Sigmoid colon (tissue), 7 donors: Measurements from ENCODE around the gene SNX11. TPM values are rescaled to one million over a fixed set of nuclear protein-coding genes. Genes with fewer than 3 reads are reported as not detected.

ENCODE experiments used
- DNase-seq: peaks from one replicate; pipeline ENCODE4 v3.0.0-alpha.2; 2019
- H3K27ac ChIP-seq, 4 donors: fragments of 200-600 bp; sonication (generic); one replicate each; pipeline ENCODE4 v1.5.1; 2016 to 2019; ENCODE audit warnings: mild to moderate bottlenecking in 1 of 4
- H3K27me3 ChIP-seq, 3 donors: fragments of 200-600 bp; sonication (generic); one replicate each; pipeline ENCODE4 v1.5.1; 2019; ENCODE audit warnings: mild to moderate bottlenecking in 1 of 3
- H3K36me3 ChIP-seq, 4 donors: fragments of 200-600 bp; sonication (generic); one replicate each; pipeline ENCODE4 v1.5.1; 2016 to 2019
- H3K4me1 ChIP-seq, 4 donors: fragments of 200-600 bp; sonication (generic); one replicate each; pipeline ENCODE4 v1.5.1; 2017 to 2019
- H3K4me3 ChIP-seq, 4 donors: fragments of 200-600 bp; sonication (generic); one replicate each; pipeline ENCODE4 v1.5.1; 2017 to 2019; ENCODE audit warnings: mild to moderate bottlenecking in 2 of 4, moderate library complexity in 1 of 4
- H3K9me3 ChIP-seq, 4 donors: fragments of 200-600 bp in 3 of 4; sonication (generic) in 3 of 4; one replicate each; pipeline versions ENCODE4 v1.5.1 to v1.6.1; 2013 to 2019
- CTCF ChIP-seq, 4 experiments: fragments of 450-650 bp in 3 of 4; fragments of 200-600 bp in 1 of 4; IDR thresholded peaks; one replicate each; pipeline ENCODE4 v1.5.1; 2016 to 2019; ENCODE audit warnings: antibody characterized with exemption in 4 of 4, mild to moderate bottlenecking in 3 of 4, moderate library complexity in 2 of 4
- EP300 ChIP-seq, 4 donors: sonication (generic); formaldehyde crosslinking; IDR thresholded peaks; one replicate each; pipeline ENCODE4 v1.6.1; 2017; ENCODE audit warnings: antibody characterized with exemption in 4 of 4
- POLR2A ChIP-seq, 2 donors: fragments of 450-650 bp; IDR thresholded peaks; one replicate each; pipeline ENCODE4 v1.6.1; 2016; ENCODE audit warnings: antibody characterized with exemption in 2 of 2, mild to moderate bottlenecking in 2 of 2, moderate library complexity in 2 of 2
- POLR2AphosphoS5 ChIP-seq, 4 donors: sonication (generic); formaldehyde crosslinking; IDR thresholded peaks; one replicate each; pipeline ENCODE4 v1.6.1; 2017; ENCODE audit warnings: antibody characterized with exemption in 4 of 4
- WGBS, 2 donors: extraction: QIAGEN DNeasy Blood & Tissue Kit; methylation state at CpG; one replicate each; pipeline ENCODE4 v1.1.7; 2013; 5-methylcytosine and 5-hydroxymethylcytosine counted together
- intact Hi-C: fragments of 100-400 bp; cut with DNase I; formaldehyde crosslinking; loops from one replicate; pipeline ENCODE4 v1.15.1; 2023
- polyA plus RNA-seq, 3 donors: library from polyadenylated mRNA; stranded (reverse); fragments of 200-250 nt; gene quantifications; one replicate each; pipeline ENCODE4 v1.2.3, GENCODE V29; 2013
- total RNA-seq, 4 donors: library from RNA; depleted of rRNA; stranded (reverse); fragments of >200 nt; gene quantifications; one replicate each; pipeline ENCODE4 v1.1.0, GENCODE V29; 2016
- donor health status: healthy with polysubstance abuse.
- donor health status: Bipolar disorder and iron deficiency.
- donor health status: healthy.

Gene SNX11
- total and polyA plus RNA-seq, 7 donors: 10.0 to 27.8 (median 19.3) TPM

- no peaks in the 10 kb centered on the region for H3K9me3 ChIP-seq
- TF ChIP-seq POLR2AphosphoS5 (IDR thresholded peaks at IDR 0.05) (no peak), POLR2A (IDR thresholded peaks at IDR 0.05) (no peak), CTCF (IDR thresholded peaks at IDR 0.05) (no peak), EP300 (IDR thresholded peaks at IDR 0.05) (no peak)
- no peaks in the 10 kb centered on the region for H3K27me3 ChIP-seq
- 39 to 72% methylated on average over 4 of the region's 4 CpGs for WGBS, 2 donors
- no peaks in the 10 kb centered on the region for H3K36me3 ChIP-seq
- H3K4me1 ChIP-seq: no peaks in the 10 kb centered on the region
- no peak for DNase-seq
- no peak overlapping the region for H3K27ac ChIP-seq
- intact Hi-C loops: no loop called here
- H3K4me3 ChIP-seq: no peak overlapping the region
Measured at GRCh38 chr17:48161127-48161905, 53.8 kb downstream of the SNX11 start.

GRCh38 chr17:48162306-48162934, 54.9 kb downstream of the SNX11 start:
- no peak overlapping the region for H3K27ac ChIP-seq
- no peak overlapping the region for H3K4me3 ChIP-seq
- H3K9me3 ChIP-seq: no peaks in the 10 kb centered on the region
- no peaks in the 10 kb centered on the region for H3K36me3 ChIP-seq
- intact Hi-C loops: no loop called here
- no peak for TF ChIP-seq POLR2A (IDR thresholded peaks at IDR 0.05)
- no peak for TF ChIP-seq CTCF (IDR thresholded peaks at IDR 0.05)
- TF ChIP-seq EP300 (IDR thresholded peaks at IDR 0.05): no peak
- no peak for TF ChIP-seq POLR2AphosphoS5 (IDR thresholded peaks at IDR 0.05)
- 61 to 79% methylated on average over 5 of the region's 5 CpGs for WGBS, 2 donors
- H3K27me3 ChIP-seq: no peaks in the 10 kb centered on the region
- H3K4me1 ChIP-seq: no peaks in the 10 kb centered on the region
- DNase-seq: no peak

- intact Hi-C loops: no loop called here
- 17 to 50% methylated on average over 5 of the region's 5 CpGs for WGBS, 2 donors
- no peak for TF ChIP-seq CTCF (IDR thresholded peaks at IDR 0.05)
- TF ChIP-seq POLR2AphosphoS5 (IDR thresholded peaks at IDR 0.05): no peak
- TF ChIP-seq POLR2A (IDR thresholded peaks at IDR 0.05): no peak
- no peak for TF ChIP-seq EP300 (IDR thresholded peaks at IDR 0.05)
Measured at GRCh38 chr17:48162946-48163506, 55.5 kb downstream of the SNX11 start.

GRCh38 chr17:48163809-48164208, 56.2 kb downstream of the SNX11 start:
- TF ChIP-seq EP300 (IDR thresholded peaks at IDR 0.05) (no peak), POLR2A (IDR thresholded peaks at IDR 0.05) (no peak), CTCF (IDR thresholded peaks at IDR 0.05) (no peak), POLR2AphosphoS5 (IDR thresholded peaks at IDR 0.05) (no peak)
- no peaks in the 10 kb centered on the region for H3K27me3 ChIP-seq
- no peaks in the 10 kb centered on the region for H3K9me3 ChIP-seq
- 97 to 98% methylated on average over 1 of the region's 1 CpG for WGBS, 2 donors
- DNase-seq: no peak
- intact Hi-C loops: no loop called here
- H3K4me3 ChIP-seq: no peak overlapping the region
- no peak overlapping the region for H3K27ac ChIP-seq
- H3K4me1 ChIP-seq: no peaks in the 10 kb centered on the region
- H3K36me3 ChIP-seq: no peaks in the 10 kb centered on the region

More at GRCh38 chr17:48162946-48163506, 55.5 kb downstream of the SNX11 start:
- Histone ChIP-seq H3K4me1 (no peaks in the 10 kb centered on the region), H3K27ac (no peak overlapping the region), H3K36me3 (no peaks in the 10 kb centered on the region), H3K9me3 (no peaks in the 10 kb centered on the region), H3K27me3 (no peaks in the 10 kb centered on the region), H3K4me3 (no peak overlapping the region)
- no peak for DNase-seq
